Uterus (tissue), 4 donors: ENCODE measurements around the gene XAF1. TPM values are rescaled to one million over a fixed set of nuclear protein-coding genes. Genes with fewer than 3 reads are reported as not detected.

Experiments used
- DNase-seq, 2 donors: peaks; one replicate each; pipeline ENCODE4 v3.0.0-alpha.2; 2019 to 2020
- H3K27ac ChIP-seq, 2 donors: fragments of 200-600 bp; sonication (generic); 1 replicate in 1 of 2; 2 replicates in 1 of 2; pipeline ENCODE4 v1.5.1; 2016 to 2018
- H3K27me3 ChIP-seq, 2 donors: fragments of 200-600 bp; sonication (generic); one replicate each; pipeline ENCODE4 v1.5.1; 2018 to 2019; ENCODE audit warnings: control low read depth in 1 of 2
- H3K36me3 ChIP-seq, 2 donors: fragments of 200-600 bp; sonication (generic); one replicate each; pipeline ENCODE4 v1.5.1; 2019; ENCODE audit warnings: control low read depth in 1 of 2
- H3K4me1 ChIP-seq, 2 donors: fragments of 200-600 bp; sonication (generic); one replicate each; pipeline ENCODE4 v1.5.1; 2018 to 2019; ENCODE audit warnings: control low read depth in 1 of 2
- H3K4me3 ChIP-seq, 2 donors: fragments of 200-600 bp; sonication (generic); 1 replicate in 1 of 2; 2 replicates in 1 of 2; pipeline ENCODE4 v1.5.1; 2018 to 2019; ENCODE audit warnings: mild to moderate bottlenecking in 1 of 2
- H3K9me3 ChIP-seq, 2 donors: fragments of 200-600 bp; sonication (generic); one replicate each; pipeline ENCODE4 v1.5.1; 2019; ENCODE audit warnings: control low read depth in 1 of 2
- CTCF ChIP-seq, 4 experiments: fragments of 200-600 bp in 2 of 4; fragments of 450-650 bp in 2 of 4; sonication (generic) in 2 of 4; IDR thresholded peaks; one replicate each; pipeline ENCODE4 v1.5.1; 2016 to 2019; ENCODE audit warnings: antibody characterized with exemption in 4 of 4, mild to moderate bottlenecking in 2 of 4, moderate library complexity in 1 of 4
- POLR2A ChIP-seq, 2 donors: fragments of 450-650 bp; IDR thresholded peaks; one replicate each; pipeline ENCODE4 v1.6.1; 2016; ENCODE audit warnings: antibody characterized with exemption in 2 of 2, mild to moderate bottlenecking in 1 of 2, moderate library complexity in 1 of 2
- intact Hi-C: fragments of 100-400 bp; cut with DNase I; formaldehyde crosslinking; loops from one replicate; pipeline ENCODE4 v1.15.1; 2023; ENCODE audit warnings: low total_unique reads
- total RNA-seq, 4 donors: library from RNA; depleted of rRNA in 3 of 4; stranded (reverse); fragments of >200 nt in 3 of 4; gene quantifications; one replicate each; pipeline versions ENCODE4 v1.1.0 to v1.2.4, GENCODE V29; 2014 to 2023
- donor health status: DM: yes; HTN: yes; CAD: no.

XAF1 gene
- total RNA-seq, 4 donors from 2014 or later, result 16.5 to 139 (median 63.9) TPM

GRCh38 chr17:6780001-6780400 lies 24.2 kb downstream of the XAF1 start:
- TF ChIP-seq CTCF (IDR thresholded peaks at IDR 0.05), result no peak
- no peak for TF ChIP-seq POLR2A (IDR thresholded peaks at IDR 0.05)
- H3K27ac ChIP-seq, result no peak overlapping the region
- H3K4me3 ChIP-seq, result no peak overlapping the region
- peaks cover 0 to 5% of the 10 kb centered on the region in 2 donors for H3K9me3 ChIP-seq
- intact Hi-C loops, result no loop called here
- H3K27me3 ChIP-seq, result no peaks in the 10 kb centered on the region
- DNase-seq, result no peak
- no peaks in the 10 kb centered on the region for H3K4me1 ChIP-seq
- H3K36me3 ChIP-seq, result no peaks in the 10 kb centered on the region

GRCh38 chr17:6780886-6781285 lies 25.0 kb downstream of the XAF1 start:
- no peaks in the 10 kb centered on the region for H3K9me3 ChIP-seq
- no peak overlapping the region for H3K4me3 ChIP-seq
- no peaks in the 10 kb centered on the region for H3K4me1 ChIP-seq
- H3K27me3 ChIP-seq, result no peaks in the 10 kb centered on the region
- no peak for TF ChIP-seq CTCF (IDR thresholded peaks at IDR 0.05)
- TF ChIP-seq POLR2A (IDR thresholded peaks at IDR 0.05), result no peak
- intact Hi-C loops, result no loop called here
- no peak overlapping the region for H3K27ac ChIP-seq
- no peak for DNase-seq
- H3K36me3 ChIP-seq, result no peaks in the 10 kb centered on the region

- no peak for TF ChIP-seq CTCF (IDR thresholded peaks at IDR 0.05)
- no peak for TF ChIP-seq POLR2A (IDR thresholded peaks at IDR 0.05)
Observed at GRCh38 chr17:6782244-6782643, 26.4 kb downstream of the XAF1 start.

GRCh38 chr17:6786618-6787017 lies 30.8 kb downstream of the XAF1 start:
- Histone ChIP-seq H3K4me1 (no peaks in the 10 kb centered on the region), H3K4me3 (no peak overlapping the region), H3K27ac (no peak overlapping the region), H3K9me3 (no peaks in the 10 kb centered on the region), H3K27me3 (no peaks in the 10 kb centered on the region), H3K36me3 (no peaks in the 10 kb centered on the region)
- TF ChIP-seq POLR2A (IDR thresholded peaks at IDR 0.05) (no peak), CTCF (IDR thresholded peaks at IDR 0.05) (no peak)
- intact Hi-C loops, result no loop called here
- no peak for DNase-seq

More at GRCh38 chr17:6782244-6782643, 26.4 kb downstream of the XAF1 start:
- Histone ChIP-seq H3K4me3 (no peak overlapping the region), H3K9me3 (no peaks in the 10 kb centered on the region), H3K4me1 (no peaks in the 10 kb centered on the region), H3K27ac (no peak overlapping the region), H3K27me3 (no peaks in the 10 kb centered on the region), H3K36me3 (no peaks in the 10 kb centered on the region)
- intact Hi-C loops, result no loop called here
- no peak for DNase-seq

- Histone ChIP-seq H3K9me3 (no peaks in the 10 kb centered on the region), H3K27me3 (no peaks in the 10 kb centered on the region), H3K27ac (no peak overlapping the region), H3K4me1 (no peaks in the 10 kb centered on the region), H3K36me3 (no peaks in the 10 kb centered on the region), H3K4me3 (no peak overlapping the region)
- no peak for TF ChIP-seq CTCF (IDR thresholded peaks at IDR 0.05)
- no peak for TF ChIP-seq POLR2A (IDR thresholded peaks at IDR 0.05)
- DNase-seq, result no peak
- intact Hi-C loops, result no loop called here
Observed at GRCh38 chr17:6787081-6787693, 31.3 kb downstream of the XAF1 start.
